Measurements from ENCODE around the gene NR3C1.

DNA sequence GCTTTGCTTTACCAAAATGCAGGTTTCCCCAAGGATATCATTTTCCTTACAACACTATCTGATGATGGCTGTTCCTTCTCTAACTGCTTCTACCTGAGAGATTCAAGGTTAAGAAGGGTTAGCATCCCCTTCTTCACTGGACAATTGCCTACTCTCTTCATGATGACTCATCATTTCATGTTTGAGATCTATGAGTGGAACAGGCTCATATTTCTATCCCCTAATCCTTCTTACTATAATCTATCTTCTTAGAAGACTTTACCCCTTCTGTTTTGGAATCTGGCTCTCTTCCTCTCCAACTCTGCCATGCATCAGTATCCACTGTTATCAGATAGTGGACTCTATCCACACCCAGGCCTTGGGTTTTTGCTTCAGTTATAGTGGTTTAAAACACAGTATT is 54.3 kb downstream of the NR3C1 start:
- TF ChIP-seq, protein P1, sequence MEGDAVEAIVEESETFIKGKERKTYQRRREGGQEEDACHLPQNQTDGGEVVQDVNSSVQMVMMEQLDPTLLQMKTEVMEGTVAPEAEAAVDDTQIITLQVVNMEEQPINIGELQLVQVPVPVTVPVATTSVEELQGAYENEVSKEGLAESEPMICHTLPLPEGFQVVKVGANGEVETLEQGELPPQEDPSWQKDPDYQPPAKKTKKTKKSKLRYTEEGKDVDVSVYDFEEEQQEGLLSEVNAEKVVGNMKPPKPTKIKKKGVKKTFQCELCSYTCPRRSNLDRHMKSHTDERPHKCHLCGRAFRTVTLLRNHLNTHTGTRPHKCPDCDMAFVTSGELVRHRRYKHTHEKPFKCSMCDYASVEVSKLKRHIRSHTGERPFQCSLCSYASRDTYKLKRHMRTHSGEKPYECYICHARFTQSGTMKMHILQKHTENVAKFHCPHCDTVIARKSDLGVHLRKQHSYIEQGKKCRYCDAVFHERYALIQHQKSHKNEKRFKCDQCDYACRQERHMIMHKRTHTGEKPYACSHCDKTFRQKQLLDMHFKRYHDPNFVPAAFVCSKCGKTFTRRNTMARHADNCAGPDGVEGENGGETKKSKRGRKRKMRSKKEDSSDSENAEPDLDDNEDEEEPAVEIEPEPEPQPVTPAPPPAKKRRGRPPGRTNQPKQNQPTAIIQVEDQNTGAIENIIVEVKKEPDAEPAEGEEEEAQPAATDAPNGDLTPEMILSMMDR (optimal IDR thresholded peaks at IDR 0.05 in 1 of 3, IDR thresholded peaks at IDR 0.05 in 1 of 3, conservative IDR thresholded peaks at IDR 0.05 in 1 of 3; ENCODE audit: extremely low read depth in 1 of 3, insufficient read depth in 2 of 3, low read length in 3 of 3), result no peak
- TF ChIP-seq EZH2 (IDR thresholded peaks at IDR 0.05; ENCODE audit: low read length), result no peak

All from keratinocyte (primary cell).